Activated naive CD4-positive, alpha-beta T cell treated with Interleukin-2 at 50 U/mL for 16 hours (primary cell): ENCODE data around the gene HTT.

ENCODE experiments used
- DNase-seq: peaks from one replicate; pipeline ENCODE4 v3.0.0-alpha.2; 2020

Gene HTT

DNA sequence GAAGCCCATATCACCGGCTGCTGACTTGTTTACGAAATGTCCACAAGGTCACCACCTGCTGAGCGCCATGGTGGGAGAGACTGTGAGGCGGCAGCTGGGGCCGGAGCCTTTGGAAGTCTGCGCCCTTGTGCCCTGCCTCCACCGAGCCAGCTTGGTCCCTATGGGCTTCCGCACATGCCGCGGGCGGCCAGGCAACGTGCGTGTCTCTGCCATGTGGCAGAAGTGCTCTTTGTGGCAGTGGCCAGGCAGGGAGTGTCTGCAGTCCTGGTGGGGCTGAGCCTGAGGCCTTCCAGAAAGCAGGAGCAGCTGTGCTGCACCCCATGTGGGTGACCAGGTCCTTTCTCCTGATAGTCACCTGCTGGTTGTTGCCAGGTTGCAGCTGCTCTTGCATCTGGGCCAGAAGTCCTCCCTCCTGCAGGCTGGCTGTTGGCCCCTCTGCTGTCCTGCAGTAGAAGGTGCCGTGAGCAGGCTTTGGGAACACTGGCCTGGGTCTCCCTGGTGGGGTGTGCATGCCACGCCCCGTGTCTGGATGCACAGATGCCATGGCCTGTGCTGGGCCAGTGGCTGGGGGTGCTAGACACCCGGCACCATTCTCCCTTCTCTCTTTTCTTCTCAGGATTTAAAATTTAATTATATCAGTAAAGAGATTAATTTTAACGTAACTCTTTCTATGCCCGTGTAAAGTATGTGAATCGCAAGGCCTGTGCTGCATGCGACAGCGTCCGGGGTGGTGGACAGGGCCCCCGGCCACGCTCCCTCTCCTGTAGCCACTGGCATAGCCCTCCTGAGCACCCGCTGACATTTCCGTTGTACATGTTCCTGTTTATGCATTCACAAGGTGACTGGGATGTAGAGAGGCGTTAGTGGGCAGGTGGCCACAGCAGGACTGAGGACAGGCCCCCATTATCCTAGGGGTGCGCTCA lies 165.8 kb downstream of the HTT start:
- DNase-seq: no peak

- no peak for DNase-seq
These were observed 166.5 kb downstream of the HTT start for GRCh38 chr4:3240936-3241522.

- DNase-seq: no peak
These were observed 167.5 kb downstream of the HTT start for GRCh38 chr4:3241898-3242524.

GRCh38 chr4:3243136-3243780 lies 168.8 kb downstream of the HTT start:
- DNase-seq: no peak

GRCh38 chr4:3244002-3244401 lies 169.5 kb downstream of the HTT start:
- no peak for DNase-seq

- DNase-seq: no peak
These were observed 170.3 kb downstream of the HTT start for GRCh38 chr4:3244747-3245146.

GRCh38 chr4:3245676-3246075 lies 171.2 kb downstream of the HTT start:
- DNase-seq: no peak

DNA sequence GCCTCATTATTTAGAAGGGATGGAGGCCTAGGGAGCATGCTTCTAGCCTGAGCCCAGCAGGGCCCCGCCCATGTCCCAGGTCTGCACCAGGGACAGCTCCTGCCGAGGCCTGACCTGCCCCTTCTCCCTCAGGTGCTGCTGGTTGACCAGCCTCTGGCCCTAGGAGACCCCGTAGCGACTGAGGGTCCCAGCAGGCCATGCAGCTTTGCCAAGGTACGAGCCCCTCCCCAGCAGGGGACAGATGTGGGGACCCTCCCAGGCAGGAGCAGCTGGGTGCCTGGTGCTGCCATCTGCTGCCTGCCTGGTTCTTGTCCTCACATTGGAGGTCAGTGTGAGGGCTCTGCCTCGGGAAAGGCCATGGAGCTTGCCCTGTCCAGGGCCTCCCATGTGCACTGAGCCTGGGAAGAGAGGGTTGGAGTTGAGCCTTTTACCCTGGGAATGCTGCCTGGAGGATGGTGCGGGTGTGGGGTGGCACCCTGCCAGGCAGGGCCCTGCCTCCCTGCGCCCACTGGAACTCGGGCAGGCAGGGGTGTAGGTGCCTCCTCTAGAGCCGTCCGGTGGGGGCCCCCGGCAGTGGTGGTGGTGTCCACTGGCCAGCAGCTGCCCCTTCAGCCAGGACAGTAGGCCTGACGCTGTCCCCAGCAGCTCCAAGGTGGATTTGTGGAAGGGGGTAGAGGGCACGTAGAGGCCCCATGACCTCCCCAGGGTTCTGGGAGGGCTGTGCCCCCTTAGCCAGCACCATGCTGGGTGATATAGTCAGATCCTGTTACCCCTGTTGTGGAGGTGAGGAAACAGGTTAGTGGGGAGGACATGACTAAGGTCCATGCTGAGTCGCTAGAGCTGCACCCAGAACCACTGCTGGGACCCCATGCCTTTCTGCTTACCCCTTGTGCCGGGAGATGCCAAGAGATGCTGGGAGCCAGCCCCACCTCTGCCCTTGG lies 172.2 kb downstream of the HTT start:
- no peak for DNase-seq

GRCh38 chr4:3247399-3248177 lies 173.1 kb downstream of the HTT start:
- DNase-seq: no peak

DNA sequence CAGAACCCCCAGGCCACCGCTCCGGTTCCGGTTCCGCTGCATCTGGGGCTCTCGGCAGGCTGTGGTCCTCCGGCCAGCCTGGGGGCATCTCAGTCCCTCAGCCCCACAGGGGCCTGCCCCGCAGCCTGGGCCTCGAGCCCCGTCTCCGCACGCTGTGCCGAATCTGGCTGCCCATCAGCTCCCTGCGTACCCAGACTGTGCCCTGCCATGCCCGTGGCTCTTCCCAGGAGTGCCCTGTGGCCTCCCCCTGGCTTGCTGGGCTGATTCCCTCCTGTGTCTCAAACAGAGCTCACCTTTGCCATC lies 173.6 kb downstream of the HTT start:
- no peak for DNase-seq

DNA sequence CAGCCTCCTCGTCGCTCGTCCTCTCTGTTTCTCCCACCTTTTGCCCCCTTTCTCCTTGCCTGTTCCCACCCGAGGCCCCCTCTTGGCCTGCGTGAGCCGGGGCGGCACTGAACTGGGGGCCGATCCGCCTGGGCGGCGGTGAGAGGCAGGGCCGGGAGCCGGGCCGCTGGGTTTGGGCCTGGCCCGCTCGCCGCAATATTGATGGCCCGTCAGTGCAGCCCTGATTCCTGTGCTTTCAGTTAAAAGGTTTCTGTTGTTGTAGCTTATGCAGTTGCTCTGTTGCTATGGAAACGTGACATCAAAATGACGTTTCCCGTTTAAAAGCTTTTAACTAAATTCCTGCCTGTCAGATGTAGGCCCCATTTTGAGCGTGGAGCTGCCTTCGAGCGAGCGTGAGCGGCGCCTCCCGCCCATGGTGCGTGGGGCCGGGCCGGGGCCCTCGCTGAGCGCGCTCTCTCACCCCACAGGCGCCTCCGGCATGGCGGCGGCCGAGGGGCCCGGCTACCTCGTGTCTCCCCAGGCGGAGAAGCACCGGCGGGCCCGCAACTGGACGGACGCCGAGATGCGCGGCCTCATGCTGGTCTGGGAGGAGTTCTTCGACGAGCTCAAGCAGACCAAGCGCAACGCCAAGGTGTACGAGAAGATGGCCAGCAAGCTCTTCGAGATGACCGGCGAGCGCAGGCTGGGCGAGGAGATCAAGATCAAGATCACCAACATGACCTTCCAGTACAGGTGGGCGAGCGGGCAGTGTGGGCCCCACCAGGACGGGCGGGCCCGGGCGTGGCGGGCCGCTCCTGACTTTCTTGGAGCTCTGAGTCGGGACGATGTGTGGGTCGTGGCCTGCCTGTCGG lies 174.6 kb downstream of the HTT start, which contains the start of gene MSANTD1:
Gene MSANTD1, plus strand, starts transcription at position 349 of the 851 bp plus-strand sequence. Its CDS starts 64 bp downstream, at position 413.
- no peak for DNase-seq

- no peak for DNase-seq
These were observed 175.4 kb downstream of the HTT start for GRCh38 chr4:3249711-3250437.

- DNase-seq: no peak
These were observed 176.0 kb downstream of the HTT start for GRCh38 chr4:3250438-3250955.

DNA sequence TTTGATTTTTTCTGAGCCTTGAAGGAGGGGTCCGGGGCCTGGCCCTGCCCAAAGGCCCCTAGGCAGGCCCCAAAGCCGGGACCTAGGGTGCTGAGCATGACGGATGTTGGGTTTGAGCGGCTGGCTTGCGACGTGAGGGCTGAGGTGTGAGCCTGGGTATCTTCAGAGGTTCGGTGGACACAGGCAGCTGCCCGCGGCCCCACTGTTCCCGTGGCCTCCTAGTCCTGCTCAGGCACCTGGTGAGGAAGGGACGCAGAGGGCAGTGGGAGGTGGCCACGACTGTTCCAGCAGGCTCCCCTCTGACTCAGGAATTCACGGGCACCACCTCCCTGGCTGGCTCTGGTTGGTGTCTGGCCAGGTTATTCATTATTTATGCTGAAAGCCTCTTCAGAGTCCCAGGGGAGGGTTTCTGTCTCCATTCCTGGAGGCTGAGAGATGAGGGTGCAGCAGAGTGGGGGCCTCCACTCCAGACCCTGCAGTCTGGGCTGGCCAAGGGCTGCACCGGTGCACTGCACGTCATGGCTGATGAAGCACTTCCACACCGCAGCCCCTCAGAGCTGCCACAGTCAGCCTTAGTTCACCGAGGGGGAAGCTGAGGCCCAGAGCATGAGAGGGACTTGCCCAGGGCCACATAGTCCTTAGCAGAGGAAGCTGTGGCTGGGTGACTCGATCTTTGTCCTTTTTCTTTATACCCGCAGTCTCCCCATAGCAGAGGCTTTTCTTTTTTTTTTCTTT lies 176.6 kb downstream of the HTT start:
- DNase-seq: no peak

GRCh38 chr4:3251691-3252479 lies 177.4 kb downstream of the HTT start:
- DNase-seq: no peak

- DNase-seq: no peak
These were observed 178.0 kb downstream of the HTT start for GRCh38 chr4:3252480-3252828.

GRCh38 chr4:3252831-3253641 lies 178.6 kb downstream of the HTT start:
- DNase-seq: no peak
